ENCODE data around the gene RHOJ.

The RHOJ gene

DNA sequence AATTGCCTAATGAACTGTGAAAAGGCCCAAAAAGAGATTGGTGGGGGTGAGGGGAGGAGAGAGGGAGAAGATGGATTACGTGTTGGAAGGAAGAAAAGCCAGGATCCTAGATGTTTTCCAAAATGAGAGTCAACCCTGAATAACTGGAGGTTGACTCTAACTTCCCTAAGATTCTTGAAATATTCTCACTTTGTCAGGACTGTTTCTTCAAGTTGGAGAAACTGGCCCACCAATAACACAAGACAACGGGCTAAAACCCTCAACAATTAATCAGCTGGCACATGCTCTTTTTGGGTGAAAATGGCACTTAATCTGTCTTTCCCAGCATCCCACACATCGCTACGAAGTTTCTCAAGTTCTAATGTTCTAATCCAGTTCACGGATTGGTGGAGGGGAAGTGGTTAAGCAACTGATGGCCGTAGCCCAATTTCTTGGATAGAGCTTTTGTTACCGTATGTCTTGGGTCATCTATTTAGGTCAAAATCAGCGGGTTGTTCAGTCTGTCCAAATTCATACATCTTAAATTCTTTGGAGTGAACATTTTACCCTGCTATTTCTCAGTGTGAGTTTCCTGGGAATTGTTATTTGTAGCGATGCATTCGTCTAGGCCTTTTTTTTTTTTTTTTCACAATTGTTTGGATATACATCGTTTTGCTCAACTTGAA is 65.5 kb downstream of the RHOJ start:
- TF ChIP-seq, protein P1, sequence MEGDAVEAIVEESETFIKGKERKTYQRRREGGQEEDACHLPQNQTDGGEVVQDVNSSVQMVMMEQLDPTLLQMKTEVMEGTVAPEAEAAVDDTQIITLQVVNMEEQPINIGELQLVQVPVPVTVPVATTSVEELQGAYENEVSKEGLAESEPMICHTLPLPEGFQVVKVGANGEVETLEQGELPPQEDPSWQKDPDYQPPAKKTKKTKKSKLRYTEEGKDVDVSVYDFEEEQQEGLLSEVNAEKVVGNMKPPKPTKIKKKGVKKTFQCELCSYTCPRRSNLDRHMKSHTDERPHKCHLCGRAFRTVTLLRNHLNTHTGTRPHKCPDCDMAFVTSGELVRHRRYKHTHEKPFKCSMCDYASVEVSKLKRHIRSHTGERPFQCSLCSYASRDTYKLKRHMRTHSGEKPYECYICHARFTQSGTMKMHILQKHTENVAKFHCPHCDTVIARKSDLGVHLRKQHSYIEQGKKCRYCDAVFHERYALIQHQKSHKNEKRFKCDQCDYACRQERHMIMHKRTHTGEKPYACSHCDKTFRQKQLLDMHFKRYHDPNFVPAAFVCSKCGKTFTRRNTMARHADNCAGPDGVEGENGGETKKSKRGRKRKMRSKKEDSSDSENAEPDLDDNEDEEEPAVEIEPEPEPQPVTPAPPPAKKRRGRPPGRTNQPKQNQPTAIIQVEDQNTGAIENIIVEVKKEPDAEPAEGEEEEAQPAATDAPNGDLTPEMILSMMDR (IDR thresholded peaks at IDR 0.05; ENCODE audit: control insufficient read depth, extremely low read depth, insufficient read depth) = no peak
- H3K4me3 ChIP-seq (ENCODE audit: low read depth, low read length) = no peak overlapping the region
- DNase-seq (ENCODE audit: low read depth) = no peak

DNA sequence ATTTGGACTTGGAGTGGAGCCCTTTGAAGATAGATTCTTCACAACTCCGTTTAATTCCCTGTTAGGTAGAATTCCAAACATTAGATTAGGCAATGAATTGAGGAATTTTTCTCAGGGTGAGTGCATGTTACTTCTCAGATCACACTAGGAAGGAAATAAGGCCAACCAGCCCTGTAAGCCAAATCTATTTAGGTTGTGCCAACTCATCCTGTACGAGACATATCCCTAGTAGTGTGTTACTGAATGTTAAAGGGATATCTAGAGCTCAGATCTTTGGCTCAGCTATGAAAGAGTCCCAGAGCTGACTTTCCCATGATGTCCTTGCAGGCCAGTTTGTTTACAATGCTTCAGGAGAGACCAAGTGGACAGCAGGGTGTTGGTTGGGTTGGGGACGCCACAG is 68.9 kb downstream of the RHOJ start:
- TF ChIP-seq, protein P1 (IDR thresholded peaks at IDR 0.05; ENCODE audit: control insufficient read depth, extremely low read depth, insufficient read depth) = no peak
- DNase-seq (ENCODE audit: low read depth) = no peak
- no peak overlapping the region for H3K4me3 ChIP-seq (ENCODE audit: low read depth, low read length)

DNA sequence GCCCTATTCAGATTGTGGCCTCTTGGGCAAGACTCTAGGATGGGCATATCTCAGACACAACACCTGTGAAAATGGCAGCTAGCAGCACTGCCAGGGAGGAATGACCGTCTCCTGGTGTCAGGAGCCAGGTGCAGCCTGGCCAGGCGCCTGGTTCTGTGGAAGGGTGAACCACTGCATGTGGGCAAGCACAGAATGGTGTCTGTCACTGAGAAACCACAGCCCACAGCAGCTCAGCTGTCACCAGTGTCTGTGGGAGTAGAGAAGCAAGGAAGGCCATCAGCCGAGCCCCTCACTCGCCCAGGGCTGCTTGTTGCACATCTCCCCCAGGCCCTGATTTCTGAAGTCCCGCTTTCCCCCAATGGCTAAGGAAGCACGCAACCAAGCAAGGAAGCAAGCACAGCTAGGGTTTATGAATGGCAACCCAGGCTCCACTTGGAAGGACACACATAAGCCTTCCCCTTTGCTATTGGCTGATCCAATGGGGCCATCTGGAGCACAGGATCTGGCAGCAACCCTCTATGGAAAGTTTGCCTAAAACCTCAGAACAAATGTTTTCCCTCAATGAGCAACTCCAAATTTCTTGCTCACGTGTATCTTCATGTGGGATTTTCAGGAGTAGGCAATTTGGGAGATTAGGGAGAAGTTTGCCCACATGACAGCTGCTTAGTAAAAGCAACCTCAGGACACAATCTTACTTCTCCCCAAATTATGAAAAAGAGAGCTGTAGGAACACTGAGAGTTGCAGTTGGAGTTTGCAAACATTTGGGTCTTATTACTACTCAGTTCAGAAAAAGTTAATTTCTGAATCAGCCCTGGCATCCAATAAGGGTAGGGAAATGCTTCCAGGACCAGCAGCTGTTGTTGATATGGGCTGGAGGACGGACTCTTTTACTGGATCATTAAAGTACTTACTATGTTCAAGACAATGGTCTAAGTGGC is 69.7 kb downstream of the RHOJ start:
- TF ChIP-seq, protein P1 (IDR thresholded peaks at IDR 0.05; ENCODE audit: control insufficient read depth, extremely low read depth, insufficient read depth) = no peak
- H3K4me3 ChIP-seq (ENCODE audit: low read depth, low read length) = no peak overlapping the region
- DNase-seq (ENCODE audit: low read depth) = no peak

DNA sequence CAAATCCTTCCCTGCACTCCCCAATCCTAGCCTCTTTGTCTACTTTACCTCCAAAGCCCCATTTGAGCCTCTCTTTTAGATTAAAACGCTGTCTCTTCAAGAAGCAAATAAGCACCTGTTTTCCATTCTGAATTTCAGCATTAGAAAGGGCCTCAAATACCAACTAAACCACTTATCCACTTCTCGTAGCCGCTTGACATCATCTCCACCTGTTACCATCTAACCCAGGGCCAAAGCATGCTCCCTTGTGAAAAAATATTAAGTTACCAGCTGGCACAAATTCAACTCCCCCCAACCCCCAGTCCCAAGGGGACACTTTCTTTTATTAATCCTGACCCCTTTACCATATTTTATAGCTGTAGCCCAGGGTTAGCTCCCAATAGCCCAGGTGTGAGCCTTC is 71.4 kb downstream of the RHOJ start:
- DNase-seq (ENCODE audit: low read depth) = no peak
- TF ChIP-seq, protein P1 (IDR thresholded peaks at IDR 0.05; ENCODE audit: control insufficient read depth, extremely low read depth, insufficient read depth) = no peak
- no peak overlapping the region for H3K4me3 ChIP-seq (ENCODE audit: low read depth, low read length)

DNA sequence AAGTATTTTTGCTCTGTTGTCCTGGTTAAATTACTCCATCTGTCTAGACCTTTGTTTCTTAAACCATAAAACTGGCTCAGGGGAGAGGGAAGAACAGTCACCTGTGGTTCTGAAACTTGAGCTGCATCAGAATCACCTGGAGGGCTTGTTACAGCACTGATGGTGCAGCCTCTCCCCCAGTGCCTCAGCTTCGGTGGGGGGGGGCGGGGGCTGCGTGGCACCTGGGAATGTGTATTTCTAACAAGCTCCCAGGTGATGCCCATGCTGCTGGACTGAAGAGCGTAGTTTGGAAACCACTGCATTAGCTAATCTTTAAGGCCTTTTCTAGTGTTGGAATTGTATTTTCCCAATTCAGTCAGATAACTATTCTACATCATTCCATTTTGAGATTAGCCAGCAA is 71.8 kb downstream of the RHOJ start:
- H3K4me3 ChIP-seq (ENCODE audit: low read depth, low read length) = no peak overlapping the region
- no peak for DNase-seq (ENCODE audit: low read depth)
- TF ChIP-seq, protein P1 (IDR thresholded peaks at IDR 0.05; ENCODE audit: control insufficient read depth, extremely low read depth, insufficient read depth) = no peak

DNA sequence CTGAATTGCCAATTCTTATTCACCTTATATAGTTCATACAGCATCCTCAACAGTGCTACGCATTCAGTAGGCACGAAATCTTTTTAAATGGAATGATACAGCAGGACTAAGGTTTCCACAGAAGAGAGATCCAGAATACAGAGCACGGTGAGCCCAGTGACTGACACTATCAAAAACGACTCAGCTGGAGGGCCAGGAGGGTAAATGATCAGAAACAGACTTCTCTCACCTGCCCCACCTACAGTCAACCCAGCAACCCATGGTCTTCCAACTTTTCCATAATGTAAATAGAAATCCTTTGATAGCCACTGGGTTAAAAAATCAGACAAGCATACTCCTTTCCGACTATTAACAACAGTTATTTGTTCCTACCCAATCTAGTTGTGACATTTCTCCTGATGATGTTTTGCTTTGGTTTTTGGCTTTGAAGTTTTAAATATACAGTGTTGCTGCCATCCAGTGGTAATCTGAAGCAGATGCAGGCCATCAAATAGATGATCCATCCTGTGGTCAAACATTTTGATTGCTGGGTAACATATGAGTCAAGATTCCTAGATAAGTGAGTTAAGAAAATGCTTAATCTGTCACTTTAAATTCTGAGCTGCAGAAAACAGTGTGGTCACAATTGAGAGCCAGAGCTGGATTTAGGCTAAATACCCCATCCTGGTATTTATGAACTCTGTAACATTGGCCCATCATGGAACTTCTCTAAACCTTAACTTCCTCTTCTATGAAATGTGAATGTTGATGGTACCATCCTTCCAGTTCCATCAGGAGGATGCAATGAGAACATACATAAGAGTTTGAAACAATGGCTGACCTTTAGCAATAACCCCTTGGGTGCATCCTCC is 72.5 kb downstream of the RHOJ start:
- TF ChIP-seq, protein P1 (IDR thresholded peaks at IDR 0.05; ENCODE audit: control insufficient read depth, extremely low read depth, insufficient read depth) = peak; percentile 82
- no peak overlapping the region for H3K4me3 ChIP-seq (ENCODE audit: low read depth, low read length)
- peak; percentile 21 for DNase-seq (ENCODE audit: low read depth)
